GM19193 (cell line): ENCODE data around the gene PLCB2.

Experiments
- POLR2A ChIP-seq: IDR thresholded peaks from 4 replicates; pipeline ENCODE4 v1.6.1; 2011; ENCODE audit not compliant: insufficient read depth, insufficient read length; ENCODE audit errors: extremely low read depth

The PLCB2 gene

DNA sequence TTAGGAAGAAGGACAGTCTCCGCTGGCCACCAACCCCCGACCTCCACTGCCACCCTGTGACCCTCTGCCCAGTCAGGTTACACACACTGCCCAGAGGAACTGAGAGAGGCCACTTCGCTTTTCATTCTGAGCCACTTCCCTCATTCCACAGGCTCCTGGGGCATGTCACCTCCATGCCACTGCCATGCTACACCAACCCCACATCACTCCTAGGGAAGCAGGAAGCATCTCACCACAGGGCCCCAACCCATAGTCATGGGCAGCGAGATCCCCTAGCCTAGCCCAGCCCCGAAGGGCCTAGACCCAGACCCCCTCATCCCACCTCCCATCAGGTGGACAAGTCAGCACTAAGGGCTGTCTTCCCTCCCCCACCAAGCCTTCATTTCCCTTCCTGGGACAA lies 1.4 kb downstream of the PLCB2 start:
- no peak for TF ChIP-seq POLR2A

DNA sequence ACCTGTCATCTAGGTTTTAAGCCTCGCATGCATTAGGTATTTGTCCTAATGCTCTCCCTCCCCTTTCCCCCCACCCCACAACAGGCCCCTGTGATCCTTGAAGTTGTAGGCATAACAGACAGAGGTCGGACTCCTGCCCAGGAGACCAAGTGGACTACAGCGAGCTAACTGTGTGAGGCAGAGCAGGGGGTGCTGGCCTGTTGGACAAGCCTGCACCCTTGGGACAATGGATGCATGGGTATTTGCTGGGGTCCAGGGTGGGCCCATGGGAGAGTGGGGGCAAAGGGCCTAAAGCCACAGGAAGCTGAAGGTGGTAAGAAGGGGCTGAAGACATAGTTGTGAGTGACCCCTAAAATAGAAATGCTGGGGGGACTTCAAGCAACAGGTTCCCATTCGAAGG lies 2.5 kb downstream of the PLCB2 start:
- no peak for TF ChIP-seq POLR2A

DNA sequence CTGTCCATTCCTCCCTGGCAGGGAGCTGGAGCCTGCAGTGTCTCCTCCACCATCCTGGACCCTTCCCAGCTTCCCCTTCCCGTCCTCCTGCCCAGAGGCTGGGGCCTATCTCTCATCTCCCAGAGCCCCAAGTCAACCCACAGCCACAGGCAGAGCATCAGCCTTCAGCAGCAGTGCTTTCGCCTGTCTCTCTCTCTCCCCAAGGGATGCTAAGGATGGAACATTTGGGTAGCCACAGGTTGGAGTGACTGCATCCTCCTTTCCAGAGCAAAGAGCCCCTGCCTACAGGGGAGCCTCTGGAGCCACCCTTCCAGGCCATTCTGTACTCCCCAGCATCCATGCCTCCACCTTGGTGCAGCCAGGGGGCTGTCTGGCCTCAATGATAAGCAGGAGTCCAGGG lies 4.2 kb downstream of the PLCB2 start:
- no peak for TF ChIP-seq POLR2A

DNA sequence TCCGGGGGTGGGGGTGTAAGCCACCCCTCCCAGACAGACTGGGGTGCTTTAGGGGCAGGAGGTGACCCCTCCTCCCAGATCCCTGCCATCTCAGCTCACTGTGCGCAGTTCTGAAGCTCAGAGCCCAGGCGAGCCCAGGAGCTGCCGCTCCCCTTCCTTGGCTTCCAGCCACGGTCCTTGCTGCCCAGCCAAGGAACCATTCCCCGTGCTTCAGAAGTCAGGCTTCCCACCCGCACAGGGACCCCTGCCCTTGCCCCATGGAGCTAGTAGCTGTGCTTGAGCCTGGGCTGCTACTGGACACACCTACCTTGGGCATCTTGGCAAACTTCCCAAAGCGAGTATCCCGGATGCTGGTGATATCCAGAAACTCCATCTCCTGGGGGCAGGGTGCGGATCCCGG lies 4.8 kb downstream of the PLCB2 start:
- no peak for TF ChIP-seq POLR2A

DNA sequence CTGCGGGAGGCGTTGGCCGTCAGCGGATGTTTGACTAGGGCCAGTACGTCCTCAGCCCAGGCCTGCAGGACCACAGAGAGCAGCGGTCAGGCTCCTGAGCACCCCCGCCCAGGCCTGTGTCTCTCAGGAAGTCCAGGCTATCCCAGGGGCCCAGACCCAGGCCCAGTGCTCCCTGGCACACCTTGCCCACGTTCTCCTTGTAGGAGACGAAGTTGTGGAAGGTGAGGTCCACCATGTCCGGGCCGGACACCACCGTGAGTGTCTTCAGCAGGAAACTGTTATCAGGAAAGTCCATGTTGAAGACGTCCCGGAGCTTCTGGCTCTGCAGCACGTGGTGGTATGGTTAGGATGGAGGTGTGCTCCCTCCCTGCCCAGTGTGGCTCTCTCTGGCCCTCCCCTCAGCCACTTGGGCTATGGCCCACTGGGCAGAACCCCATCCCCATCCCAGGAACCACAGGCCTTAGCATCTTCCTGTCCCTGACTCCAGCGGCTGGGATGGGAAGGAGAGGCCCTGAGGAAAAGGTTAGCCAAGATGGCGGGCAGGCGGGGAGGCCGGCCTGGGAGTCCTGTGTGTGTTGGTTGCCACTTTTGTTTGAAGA lies 5.3 kb downstream of the PLCB2 start:
- TF ChIP-seq POLR2A, result no peak

DNA sequence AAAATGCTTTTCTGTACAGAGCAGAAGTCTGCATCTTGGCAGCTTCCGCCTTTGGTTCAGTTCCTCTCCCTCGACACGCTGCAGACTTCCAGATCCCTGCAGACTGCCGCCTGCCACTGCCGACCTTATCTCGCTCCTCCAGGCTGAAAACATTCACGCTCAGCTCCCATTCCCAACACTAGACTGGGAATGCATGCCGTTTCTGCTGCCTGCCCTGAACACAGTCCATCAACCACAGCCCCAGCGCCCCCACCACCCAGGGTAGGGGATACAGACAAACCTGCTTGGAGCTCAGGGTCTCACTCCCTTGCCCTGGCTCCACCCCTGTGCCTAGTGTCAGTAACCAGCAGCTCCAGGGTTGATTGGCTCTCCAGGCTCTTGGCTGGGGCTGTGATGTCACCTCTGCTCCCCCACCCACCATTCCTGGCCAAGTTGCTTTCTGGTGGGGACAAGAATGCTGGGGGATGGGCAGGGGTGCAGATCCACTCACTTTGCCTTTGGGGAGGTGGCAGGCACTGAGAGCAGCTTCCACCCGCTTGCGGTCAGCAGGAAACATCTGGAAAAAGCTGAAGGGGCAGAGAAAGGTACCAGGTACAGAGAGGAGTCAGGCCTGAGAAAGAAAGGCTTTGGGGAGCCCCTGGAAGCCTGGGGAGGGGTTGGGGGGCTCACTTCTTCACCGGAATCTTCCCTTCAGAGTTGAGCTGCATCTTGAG lies 6.1 kb downstream of the PLCB2 start:
- TF ChIP-seq POLR2A, result no peak

DNA sequence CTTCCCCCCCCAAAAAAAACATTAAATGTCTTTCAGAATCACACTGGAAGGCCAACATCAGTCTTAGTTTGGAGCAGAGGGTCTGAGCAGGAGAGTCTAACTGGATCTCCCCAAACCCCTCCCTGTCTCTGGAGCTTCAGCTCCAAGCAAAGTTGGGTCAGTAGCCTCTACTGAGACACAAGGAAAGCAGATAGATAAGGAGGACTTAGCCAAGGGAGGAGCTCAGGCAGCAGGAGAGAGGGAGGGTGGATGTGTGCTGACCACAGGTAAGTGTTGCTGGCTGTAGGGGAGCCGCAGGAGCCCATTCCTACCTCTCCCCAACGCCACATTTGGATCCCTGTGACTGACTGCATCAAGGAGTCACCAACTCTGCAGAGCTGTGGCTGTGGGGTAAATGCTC lies 7.0 kb downstream of the PLCB2 start:
- TF ChIP-seq POLR2A, result no peak

DNA sequence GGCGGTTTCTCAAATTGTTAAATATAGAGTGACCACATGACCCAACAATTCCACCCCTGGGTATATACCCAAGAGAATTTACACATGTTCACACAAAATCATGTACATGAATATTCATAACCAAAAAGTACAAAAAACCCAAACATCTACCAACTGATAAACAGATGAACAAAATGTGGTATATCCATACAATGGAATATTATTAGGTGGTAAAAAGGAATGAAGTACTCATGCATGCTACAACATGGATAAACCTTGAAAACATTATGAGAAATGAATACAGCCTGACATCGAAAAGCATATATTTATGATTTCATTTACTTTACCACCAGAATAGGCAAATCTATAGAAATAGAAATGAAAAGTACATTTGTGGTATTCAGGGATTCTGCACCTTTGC lies 7.4 kb downstream of the PLCB2 start:
- no peak for TF ChIP-seq POLR2A

DNA sequence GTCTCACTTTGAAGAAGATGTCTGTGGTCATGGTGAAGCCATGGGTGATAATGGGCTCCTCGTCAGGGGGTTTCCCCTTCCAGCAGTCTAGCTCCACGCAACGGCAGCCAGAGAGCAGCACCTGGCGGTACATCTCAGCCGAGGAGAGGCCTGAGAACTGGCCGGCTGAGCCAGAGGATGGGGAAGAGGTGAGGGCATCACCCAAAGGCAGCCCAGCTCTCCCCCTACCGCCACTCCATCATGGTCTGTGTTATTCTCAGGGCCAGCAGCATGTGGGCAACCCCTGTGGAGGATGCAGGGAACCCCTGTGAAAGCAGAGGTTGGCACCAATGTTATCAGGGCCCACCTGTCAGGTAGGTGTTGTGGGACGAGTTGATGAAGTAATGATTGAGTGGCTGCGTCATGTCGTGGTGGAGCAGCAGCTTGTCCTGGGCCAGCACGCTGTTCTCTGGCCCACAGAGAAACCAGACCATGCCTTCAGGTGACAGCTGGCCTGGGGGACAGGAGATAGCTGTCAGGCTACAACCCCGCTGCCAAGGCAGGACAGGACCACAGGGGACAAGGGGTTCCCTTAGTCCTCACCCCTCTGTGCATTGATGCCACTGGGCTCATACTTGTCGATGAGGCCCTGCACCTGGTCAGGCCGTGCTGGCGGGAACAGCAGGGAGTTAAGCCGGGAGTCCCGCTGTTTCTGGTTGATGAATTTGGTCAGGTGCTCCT lies 9.4 kb downstream of the PLCB2 start:
- no peak for TF ChIP-seq POLR2A

DNA sequence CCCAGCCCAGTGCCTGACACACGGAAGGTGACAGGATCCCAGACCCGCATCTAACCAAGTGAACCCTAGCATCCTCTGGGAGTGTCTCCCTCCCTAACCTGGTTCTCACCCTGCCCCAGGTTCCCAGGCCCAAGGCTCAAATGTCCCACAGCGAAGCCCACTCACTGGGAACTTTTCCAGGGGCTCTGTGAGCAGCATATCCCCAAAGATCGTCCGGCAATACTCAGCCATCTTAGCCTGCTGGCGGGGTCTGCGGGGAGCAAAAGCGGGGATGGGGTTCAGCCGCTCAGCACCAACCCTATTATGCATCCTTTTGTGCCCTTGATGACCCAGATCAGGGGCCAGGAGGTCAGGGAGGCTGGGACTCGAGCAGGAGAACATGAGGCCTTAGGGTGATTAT lies 10.4 kb downstream of the PLCB2 start:
- no peak for TF ChIP-seq POLR2A

DNA sequence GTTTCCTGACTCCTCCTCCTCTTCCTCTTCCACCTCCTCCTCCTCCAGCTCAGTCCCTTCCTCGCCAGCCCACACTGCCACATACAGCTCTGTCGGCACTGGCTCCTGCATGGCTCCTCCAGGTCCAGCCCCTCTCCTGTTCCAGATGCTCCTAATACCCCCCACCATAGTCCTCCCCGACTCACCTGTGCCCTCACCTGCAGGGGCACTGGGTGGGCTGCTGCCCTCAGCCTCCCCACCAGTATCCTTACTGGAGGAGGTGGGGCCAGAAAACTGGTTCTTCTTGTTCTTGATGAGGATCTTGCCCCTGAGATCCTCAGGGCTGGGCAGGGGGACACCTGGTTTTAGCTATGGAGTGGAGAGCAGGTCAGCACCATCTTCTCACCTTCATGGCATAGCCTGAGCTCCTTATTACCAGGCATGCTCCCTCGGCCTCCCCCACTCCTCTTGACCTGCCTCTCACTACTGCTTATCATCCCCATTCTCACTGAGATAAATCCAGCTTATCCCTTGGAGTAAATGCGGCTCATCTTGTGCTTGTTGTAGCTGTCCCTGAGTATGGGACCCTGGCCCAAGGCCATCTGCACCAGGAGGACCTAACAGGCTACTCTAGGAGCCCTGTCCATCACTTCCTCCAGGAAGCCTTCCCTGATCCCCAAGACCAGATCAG lies 11.0 kb downstream of the PLCB2 start:
- no peak for TF ChIP-seq POLR2A

DNA sequence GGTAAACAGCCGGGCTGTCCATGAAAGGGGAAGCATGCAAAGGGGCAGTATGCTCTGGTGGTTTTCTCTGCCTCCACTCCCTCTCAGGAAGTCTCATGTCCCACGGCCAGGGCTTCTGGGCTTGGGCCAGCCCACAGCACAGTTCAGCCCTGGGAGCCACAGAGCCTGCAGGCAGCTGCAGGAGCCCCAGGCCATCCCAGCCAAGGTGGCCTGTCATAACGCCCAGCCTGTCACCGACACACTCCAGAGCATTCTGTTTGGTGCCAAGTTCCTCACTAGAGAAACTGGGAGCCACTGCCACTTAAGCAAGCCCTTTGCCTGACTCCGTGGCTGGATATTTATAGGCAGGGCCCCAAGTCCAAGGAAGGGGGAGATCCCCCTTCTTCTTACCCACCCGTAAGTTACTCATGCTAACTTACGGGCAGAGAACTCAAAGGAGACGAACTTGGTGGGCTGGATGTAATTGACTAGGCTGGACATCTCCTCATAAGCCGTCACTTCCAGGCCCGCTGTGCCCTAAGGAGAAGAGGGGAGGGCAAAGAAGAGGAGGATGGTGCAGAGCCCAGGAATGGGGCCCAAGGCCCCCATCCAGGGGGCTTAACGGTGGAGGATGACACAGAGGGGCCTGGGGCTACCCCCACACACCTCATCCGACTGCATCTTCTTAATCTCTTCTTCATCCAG lies 11.7 kb downstream of the PLCB2 start:
- TF ChIP-seq POLR2A, result no peak

DNA sequence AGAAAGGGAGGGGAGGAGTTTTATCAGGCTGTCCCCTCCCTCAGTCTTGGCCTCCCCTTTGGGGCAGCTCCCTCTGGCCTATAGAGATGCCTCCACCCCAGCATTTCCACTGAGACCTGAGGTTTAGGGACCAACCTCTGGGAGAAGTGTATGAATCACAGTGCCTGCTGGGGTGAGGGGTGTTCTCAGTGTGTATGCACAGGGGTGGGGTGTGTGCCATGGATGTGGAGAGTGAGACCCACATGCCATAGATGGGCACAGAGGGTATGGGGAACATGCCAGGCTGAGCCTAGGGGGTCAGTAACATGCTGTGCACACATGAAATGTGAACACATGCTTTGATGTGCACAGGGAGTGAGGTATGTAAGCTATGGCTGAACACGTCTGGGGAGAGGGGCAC lies 12.4 kb downstream of the PLCB2 start:
- TF ChIP-seq POLR2A, result no peak

DNA sequence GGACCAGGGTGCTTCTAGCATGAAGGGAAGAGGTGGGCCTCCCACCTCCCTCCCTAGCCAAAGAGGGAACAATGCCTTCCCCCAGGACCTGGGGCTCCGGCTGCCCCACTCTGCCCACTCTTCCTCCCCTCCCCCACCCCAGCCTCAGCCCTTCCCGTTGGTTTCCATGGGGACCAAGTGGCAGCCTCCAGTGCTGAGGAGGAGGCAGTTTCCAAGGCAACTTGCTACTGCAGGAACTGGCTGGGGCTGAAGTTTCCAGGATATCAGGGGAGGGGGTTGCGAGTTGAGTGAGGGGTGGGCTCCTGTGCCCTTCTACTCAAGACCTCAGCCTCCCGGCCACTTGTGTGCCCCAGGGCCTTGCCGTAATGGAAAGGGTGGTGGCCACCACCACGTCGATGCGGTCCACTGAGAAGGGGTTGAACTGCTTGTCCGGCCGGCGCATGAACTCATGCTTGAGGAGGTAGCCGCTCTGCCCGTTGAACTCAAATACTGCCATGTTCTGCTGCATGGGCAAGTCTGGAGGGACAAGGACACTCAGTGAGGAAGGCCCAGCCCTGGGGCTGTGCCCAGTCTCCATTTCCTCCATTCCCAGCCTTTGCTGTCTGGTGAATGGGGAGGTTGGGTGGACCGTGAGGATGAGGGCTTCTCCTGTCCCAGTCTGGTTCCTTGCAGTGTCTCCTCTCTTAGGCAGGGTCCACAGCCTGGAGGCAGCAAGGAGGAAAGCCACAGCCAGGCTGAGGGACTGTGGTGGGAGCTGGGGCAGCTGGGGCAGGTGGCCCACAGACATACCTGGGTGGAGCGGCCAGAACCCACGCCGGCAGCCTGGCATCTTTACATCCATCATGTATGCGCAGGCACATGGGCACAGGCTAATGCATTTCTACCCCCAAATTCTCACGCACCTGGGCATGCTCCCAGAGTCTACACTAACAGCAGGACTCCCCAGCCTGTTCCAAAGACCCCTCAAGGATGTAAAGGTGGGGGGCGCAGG lies 13.5 kb downstream of the PLCB2 start:
- TF ChIP-seq POLR2A, result no peak
